ENCODE measurements around the gene FOSL1. TPM values are rescaled to one million over a fixed set of nuclear protein-coding genes. Genes with fewer than 3 reads are reported as not detected.

The FOSL1 gene
- total and polyA plus RNA-seq, 2 of the 13 experiments (the other 11 are each of a cell fraction or from before 2014, with no cell fraction given): 4.0 to 4.1 TPM

GRCh38 chr11:65884716-65885092 lies 15.5 kb downstream of the FOSL1 start (continued):
- no peak for TF ChIP-seq ATF5 (CRISPR knock-in tag; IDR thresholded peaks at IDR 0.05; ENCODE audit: low read depth)
- no peak for TF ChIP-seq FIP1L1 (IDR thresholded peaks at IDR 0.05; ENCODE audit: borderline replicate concordance, insufficient read depth, low read depth, low read length)
- TF ChIP-seq ONECUT2 (CRISPR knock-in tag; IDR thresholded peaks at IDR 0.05): no peak
- TF ChIP-seq ZNF687 (CRISPR knock-in tag; IDR thresholded peaks at IDR 0.05): peak; percentile 72
- no peak for TF ChIP-seq NFAT5 (CRISPR knock-in tag; IDR thresholded peaks at IDR 0.05)
- TF ChIP-seq STAT6 (CRISPR knock-in tag; IDR thresholded peaks at IDR 0.05; ENCODE audit: borderline replicate concordance): no peak
- no peak for TF ChIP-seq CREBL2 (CRISPR knock-in tag; IDR thresholded peaks at IDR 0.05; ENCODE audit: borderline replicate concordance)
- TF ChIP-seq REST (IDR thresholded peaks at IDR 0.05; ENCODE audit: borderline replicate concordance in 1 of 2, low read depth in 1 of 2, low read length in 2 of 2): no peak
